CD14-positive monocyte (primary cell): ENCODE measurements around the gene C1QTNF1. TPM values are rescaled to one million over a fixed set of nuclear protein-coding genes. Genes with fewer than 3 reads are reported as not detected.

Experiments used
- DNase-seq, 3 donors: peaks; one replicate each; pipeline ENCODE4 v3.0.0-alpha.2; 2011 to 2022
- H2AFZ ChIP-seq: 2 replicates; pipeline ENCODE4 v1.6.0; 2012; ENCODE audit warnings: mild to moderate bottlenecking, low read depth, low read length, inconsistent platforms; ENCODE audit not compliant: insufficient read depth, poor library complexity, severe bottlenecking
- H3K27ac ChIP-seq, 2 donors: 1 replicate in 1 of 2; 2 replicates in 1 of 2; pipeline ENCODE4 v1.5.1; 2012 to 2013; ENCODE audit warnings: low read length in 2 of 2, control low read depth in 1 of 2, inconsistent platforms in 1 of 2, low read depth in 1 of 2, mild to moderate bottlenecking in 1 of 2
- H3K27me3 ChIP-seq, 2 donors: one replicate each; pipeline versions ENCODE4 v1.6.0 to v1.6.1; 2011 to 2013; ENCODE audit warnings: low read length in 2 of 2; ENCODE audit not compliant: control insufficient read depth in 2 of 2, insufficient read depth in 2 of 2
- H3K36me3 ChIP-seq, 2 donors: replicated peaks in 1 of 2; 1 replicate in 1 of 2; 2 replicates in 1 of 2; pipeline versions ENCODE4 v1.5.1 to v1.6.1; 2012 to 2013; ENCODE audit warnings: low read length in 2 of 2, control low read depth in 1 of 2, inconsistent platforms in 1 of 2, mild to moderate bottlenecking in 1 of 2; ENCODE audit not compliant: insufficient read depth in 2 of 2, control insufficient read depth in 1 of 2
- H3K4me1 ChIP-seq, 2 donors: 1 replicate in 1 of 2; 2 replicates in 1 of 2; pipeline versions ENCODE4 v1.5.1 to v1.6.1; 2012 to 2013; ENCODE audit warnings: low read length in 2 of 2, control low read depth in 1 of 2, inconsistent platforms in 1 of 2, mild to moderate bottlenecking in 1 of 2, moderate library complexity in 1 of 2; ENCODE audit not compliant: insufficient read depth in 2 of 2, control insufficient read depth in 1 of 2
- H3K4me2 ChIP-seq: replicated peaks from 2 replicates; pipeline ENCODE3; 2012; ENCODE audit warnings: low read length, moderate library complexity, mild to moderate bottlenecking; ENCODE audit not compliant: poor library complexity, severe bottlenecking; ENCODE audit errors: extremely low read depth
- H3K4me3 ChIP-seq, 3 experiments: fragments of 200-600 bp in 1 of 3; sonication (generic) in 1 of 3; replicated peaks in 1 of 3; 1 replicate in 2 of 3; 2 replicates in 1 of 3; pipeline ENCODE4 v1.5.1; 2011 to 2013; ENCODE audit warnings: low read length in 3 of 3, mild to moderate bottlenecking in 3 of 3, control low read depth in 2 of 3, low read depth in 2 of 3, inconsistent platforms in 1 of 3, moderate library complexity in 1 of 3
- H3K79me2 ChIP-seq: 2 replicates; pipeline ENCODE4 v1.6.0; 2012; ENCODE audit warnings: mild to moderate bottlenecking, control low read depth, inconsistent platforms, low read length, moderate library complexity; ENCODE audit not compliant: insufficient read depth
- H3K9ac ChIP-seq: 2 replicates; pipeline ENCODE4 v1.6.0; 2017; ENCODE audit warnings: low read length, mild to moderate bottlenecking; ENCODE audit not compliant: insufficient read depth, poor library complexity, severe bottlenecking
- H3K9me3 ChIP-seq, 2 donors: replicated peaks in 1 of 2; 1 replicate in 1 of 2; 2 replicates in 1 of 2; pipeline versions ENCODE4 v1.5.1 to v1.6.1; 2012 to 2013; ENCODE audit warnings: low read length in 2 of 2, control low read depth in 1 of 2; ENCODE audit not compliant: control insufficient read depth in 1 of 2, insufficient read depth in 1 of 2
- H4K20me1 ChIP-seq: 2 replicates; pipeline ENCODE4 v1.6.0; 2012; ENCODE audit warnings: mild to moderate bottlenecking, low read length, control low read depth, moderate library complexity; ENCODE audit not compliant: insufficient read depth
- H3K27ac Mint-ChIP-seq, 7 donors: one replicate each; pipeline ENCODE4 v1.8.0; 2020; ENCODE audit warnings: mild to moderate bottlenecking in 7 of 7, mixed read lengths in 7 of 7, moderate library complexity in 6 of 7, inconsistent platforms in 2 of 7
- H3K27me3 Mint-ChIP-seq, 3 donors: one replicate each; pipeline ENCODE4 v1.8.0; 2021 to 2022; ENCODE audit warnings: low read depth in 3 of 3, mild to moderate bottlenecking in 3 of 3, mixed read lengths in 3 of 3, moderate library complexity in 3 of 3, inconsistent platforms in 1 of 3
- H3K36me3 Mint-ChIP-seq, 2 donors: one replicate each; pipeline ENCODE4 v1.8.0; 2020; ENCODE audit warnings: mixed read lengths in 2 of 2, inconsistent platforms in 1 of 2, mild to moderate bottlenecking in 1 of 2
- H3K4me1 Mint-ChIP-seq: one replicate; pipeline ENCODE4 v1.8.0; 2020; ENCODE audit warnings: mild to moderate bottlenecking, mixed read lengths
- H3K4me3 Mint-ChIP-seq, 2 donors: one replicate each; pipeline ENCODE4 v1.8.0; 2020; ENCODE audit warnings: mild to moderate bottlenecking in 2 of 2, mixed read lengths in 2 of 2, moderate library complexity in 1 of 2
- H3K9me3 Mint-ChIP-seq, 7 donors: one replicate each; pipeline ENCODE4 v1.8.0; 2020 to 2022; ENCODE audit warnings: mixed read lengths in 7 of 7, mild to moderate bottlenecking in 6 of 7, moderate library complexity in 6 of 7, inconsistent platforms in 2 of 7
- WGBS: methylation state at CpG from one replicate; pipeline ENCODE4 v1.1.5; 2013; ENCODE audit warnings: missing lambda C conversion rate; ENCODE audit not compliant: insufficient coverage; 5-methylcytosine and 5-hydroxymethylcytosine counted together
- intact Hi-C, 2 donors: fragments of 100-400 bp; cut with micrococcal nuclease; formaldehyde crosslinking; loops; one replicate each; pipeline versions ENCODE4 v1.15.0 to v1.15.1; 2023
- polyA plus RNA-seq, 3 donors: library from polyadenylated mRNA; depleted of rRNA in 1 of 3; unstranded in 2 of 3; stranded (reverse) in 1 of 3; fragments of 300-500 nt in 2 of 3; fragments of >200 nt in 1 of 3; fragmentation: Illumina TruSeq in 2 of 3; gene quantifications; 1 replicate in 2 of 3; 2 replicates in 1 of 3; pipeline ENCODE4 v1.2.3, GENCODE V29; 2012 to 2021
- TF ChIP-seq, protein P1 (sequence below): fragments of 200-600 bp; IDR thresholded peaks from one replicate; pipeline ENCODE4 v1.8.0; 2022; ENCODE audit warnings: antibody characterized with exemption, mild to moderate bottlenecking

Gene C1QTNF1
- polyA plus RNA-seq, 3 donors, result not detected

- intact Hi-C loops, result no loop called here
- Histone ChIP-seq H3K27me3 (no peaks in the 10 kb centered on the region), H3K9me3 (no peaks in the 10 kb centered on the region), H4K20me1 (peaks cover 23% of the 10 kb centered on the region), H3K79me2 (no peaks in the 10 kb centered on the region), H3K4me2 (no peak overlapping the region), H3K9ac (no peak overlapping the region), H3K27ac (no peak overlapping the region), H3K4me3 (no peak overlapping the region), H3K36me3 (peaks cover 26 to 41% of the 10 kb centered on the region in 2 donors), H2AFZ (no peak overlapping the region), H3K4me1 (no peaks in the 10 kb centered on the region)
- H3K4me1 Mint-ChIP-seq, result no peaks in the 10 kb centered on the region
- no peak for DNase-seq
- peaks cover 4 to 10% (median 6%) of the 10 kb centered on the region in 3 donors for H3K27me3 Mint-ChIP-seq
- TF ChIP-seq, protein P1, sequence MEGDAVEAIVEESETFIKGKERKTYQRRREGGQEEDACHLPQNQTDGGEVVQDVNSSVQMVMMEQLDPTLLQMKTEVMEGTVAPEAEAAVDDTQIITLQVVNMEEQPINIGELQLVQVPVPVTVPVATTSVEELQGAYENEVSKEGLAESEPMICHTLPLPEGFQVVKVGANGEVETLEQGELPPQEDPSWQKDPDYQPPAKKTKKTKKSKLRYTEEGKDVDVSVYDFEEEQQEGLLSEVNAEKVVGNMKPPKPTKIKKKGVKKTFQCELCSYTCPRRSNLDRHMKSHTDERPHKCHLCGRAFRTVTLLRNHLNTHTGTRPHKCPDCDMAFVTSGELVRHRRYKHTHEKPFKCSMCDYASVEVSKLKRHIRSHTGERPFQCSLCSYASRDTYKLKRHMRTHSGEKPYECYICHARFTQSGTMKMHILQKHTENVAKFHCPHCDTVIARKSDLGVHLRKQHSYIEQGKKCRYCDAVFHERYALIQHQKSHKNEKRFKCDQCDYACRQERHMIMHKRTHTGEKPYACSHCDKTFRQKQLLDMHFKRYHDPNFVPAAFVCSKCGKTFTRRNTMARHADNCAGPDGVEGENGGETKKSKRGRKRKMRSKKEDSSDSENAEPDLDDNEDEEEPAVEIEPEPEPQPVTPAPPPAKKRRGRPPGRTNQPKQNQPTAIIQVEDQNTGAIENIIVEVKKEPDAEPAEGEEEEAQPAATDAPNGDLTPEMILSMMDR, result no peak
- H3K27ac Mint-ChIP-seq, result no peak overlapping the region
- H3K9me3 Mint-ChIP-seq, result no peaks in the 10 kb centered on the region
- H3K36me3 Mint-ChIP-seq, result peaks cover 26 to 47% of the 10 kb centered on the region in 2 donors
- 98% methylated on average over 26 of the region's 26 CpGs for WGBS
- H3K4me3 Mint-ChIP-seq, result no peak overlapping the region
Observed at GRCh38 chr17:79088247-79088996, 64.5 kb downstream of the C1QTNF1 start.

DNA sequence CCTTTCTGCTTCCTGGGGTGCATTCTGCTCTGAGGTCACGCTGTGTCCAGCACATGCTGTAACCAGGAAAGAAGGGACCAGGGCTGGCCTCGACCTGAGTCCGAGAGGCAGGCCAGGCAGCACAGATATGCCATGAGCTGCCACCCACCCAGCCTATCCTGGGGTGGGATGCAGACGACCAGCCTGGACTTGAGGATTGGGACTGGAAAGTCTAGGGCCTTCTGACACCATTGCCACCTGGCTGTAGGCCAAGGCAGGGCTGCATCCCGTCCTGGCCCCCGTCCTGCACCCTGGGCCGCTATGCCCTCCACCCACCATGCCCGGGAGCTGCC, 65.0 kb downstream of the C1QTNF1 start:
- H2AFZ ChIP-seq, result no peak overlapping the region
- no peaks in the 10 kb centered on the region for H3K9me3 Mint-ChIP-seq
- TF ChIP-seq, protein P1, result no peak
- H3K27me3 ChIP-seq, result no peaks in the 10 kb centered on the region
- no peak overlapping the region for H3K4me2 ChIP-seq
- WGBS, result 88% methylated on average over 5 of the region's 8 CpGs
- H3K4me3 Mint-ChIP-seq, result no peak overlapping the region
- DNase-seq, result no peak
- H3K4me1 Mint-ChIP-seq, result no peaks in the 10 kb centered on the region
- no peak overlapping the region for H3K27ac ChIP-seq
- peak overlapping the region in 1 of 7 donors; percentile 63 for H3K27ac Mint-ChIP-seq
- peaks cover 20% of the 10 kb centered on the region for H4K20me1 ChIP-seq
- H3K27me3 Mint-ChIP-seq, result peaks cover 4 to 16% (median 9%) of the 10 kb centered on the region in 3 donors
- H3K9me3 ChIP-seq, result no peaks in the 10 kb centered on the region
- H3K79me2 ChIP-seq, result no peaks in the 10 kb centered on the region
- no peaks in the 10 kb centered on the region for H3K4me1 ChIP-seq
- H3K4me3 ChIP-seq, result no peak overlapping the region
- peaks cover 23 to 36% of the 10 kb centered on the region in 2 donors for H3K36me3 ChIP-seq
- H3K9ac ChIP-seq, result no peak overlapping the region
- intact Hi-C loops, result no loop called here
- H3K36me3 Mint-ChIP-seq, result peaks cover 21 to 41% of the 10 kb centered on the region in 2 donors
